Smooth muscle cell (in vitro differentiated cells): ENCODE results near the gene ST3GAL5. TPM values are rescaled to one million over a fixed set of nuclear protein-coding genes. Genes with fewer than 3 reads are reported as not detected.

Experiments
- DNase-seq: peaks from one replicate; lab custom pipeline; 2025; ENCODE audit not compliant: unreplicated experiment; lab: John Stamatoyannopoulos, UW
- H2AFZ ChIP-seq: fragments of 200-600 bp; sonication (generic); 2 replicates; pipeline ENCODE4 v1.6.0; 2016; ENCODE audit warnings: antibody characterized with exemption, low read depth, mild to moderate bottlenecking
- H3F3A ChIP-seq: fragments of 200-600 bp; sonication (generic); 2 replicates; pipeline ENCODE4 v1.6.0; 2017; ENCODE audit warnings: antibody characterized with exemption, low read depth
- H3K27ac ChIP-seq: fragments of 200-600 bp; sonication (generic); 2 replicates; pipeline ENCODE4 v1.5.1; 2016; ENCODE audit warnings: low read depth, mild to moderate bottlenecking
- H3K27me3 ChIP-seq: fragments of 200-600 bp; sonication (generic); 2 replicates; pipeline ENCODE4 v1.6.1; 2016; ENCODE audit warnings: low read depth, mild to moderate bottlenecking
- H3K36me3 ChIP-seq: fragments of 200-600 bp; sonication (generic); 2 replicates; pipeline ENCODE4 v1.5.1; 2016; ENCODE audit warnings: low read depth
- H3K4me1 ChIP-seq: fragments of 200-600 bp; sonication (generic); 2 replicates; pipeline ENCODE4 v1.5.1; 2016; ENCODE audit warnings: low read depth
- H3K4me2 ChIP-seq: fragments of 200-600 bp; sonication (generic); 2 replicates; pipeline ENCODE4 v1.6.0; 2016; ENCODE audit warnings: mild to moderate bottlenecking
- H3K4me3 ChIP-seq: fragments of 200-600 bp; sonication (generic); 2 replicates; pipeline ENCODE4 v1.5.1; 2016; ENCODE audit warnings: mild to moderate bottlenecking
- H3K79me2 ChIP-seq: fragments of 200-600 bp; sonication (generic); 2 replicates; pipeline ENCODE4 v1.6.0; 2016; ENCODE audit warnings: low read depth, mild to moderate bottlenecking
- H3K9ac ChIP-seq: fragments of 200-600 bp; sonication (generic); 2 replicates; pipeline ENCODE4 v1.6.0; 2016; ENCODE audit warnings: low read depth
- H3K9me3 ChIP-seq: fragments of 200-600 bp; sonication (generic); replicated peaks from 2 replicates; pipeline ENCODE4 v1.5.1; 2016; ENCODE audit warnings: low read depth
- H4K20me1 ChIP-seq: fragments of 200-600 bp; sonication (generic); 2 replicates; pipeline ENCODE4 v1.6.0; 2016; ENCODE audit warnings: low read depth
- CTCF ChIP-seq: fragments of 200-600 bp; sonication (generic); IDR thresholded peaks from 2 replicates; pipeline ENCODE4 v1.5.1; 2017; ENCODE audit warnings: borderline replicate concordance, mild to moderate bottlenecking, antibody characterized with exemption; ENCODE audit not compliant: insufficient read depth, poor library complexity, severe bottlenecking
- WGBS: methylation state at CpG from one replicate; pipeline ENCODE4 v1.1.7; 2016; ENCODE audit warnings: low lambda C conversion rate; 5-methylcytosine and 5-hydroxymethylcytosine counted together
- polyA plus RNA-seq: library from polyadenylated mRNA; unstranded; fragments of >200 nt; fragmentation: Nextera tagmentation; extraction: Ambion mirVana; gene quantifications from 2 replicates; pipeline ENCODE4 v1.2.1, GENCODE V29; 2016
- total RNA-seq: library from RNA; depleted of rRNA; stranded (reverse); fragments of >200 nt; gene quantifications from 2 replicates; pipeline ENCODE4 v1.2.3, GENCODE V29; 2014

The ST3GAL5 gene
- total and polyA plus RNA-seq, 2 experiments from 2014 or later = 10.9 to 26.4 TPM

- no peak overlapping the region for H3K27ac ChIP-seq
- peaks cover 5% of the 10 kb centered on the region for H3F3A ChIP-seq
- H3K9ac ChIP-seq = no peak overlapping the region
- no peak overlapping the region for H3K4me3 ChIP-seq
- H4K20me1 ChIP-seq = no peaks in the 10 kb centered on the region
- H2AFZ ChIP-seq = no peak overlapping the region
- H3K36me3 ChIP-seq = no peaks in the 10 kb centered on the region
- no peak for DNase-seq
- no peaks in the 10 kb centered on the region for H3K79me2 ChIP-seq
- no peak overlapping the region for H3K4me2 ChIP-seq
- 94% methylated on average over 3 of the region's 3 CpGs for WGBS
- H3K27me3 ChIP-seq = no peaks in the 10 kb centered on the region
- H3K4me1 ChIP-seq = peaks cover 8% of the 10 kb centered on the region
- H3K9me3 ChIP-seq = no peaks in the 10 kb centered on the region
- no peak for TF ChIP-seq CTCF
These were observed 18.0 kb upstream of the ST3GAL5 start for GRCh38 chr2:85906748-85907147.

DNA sequence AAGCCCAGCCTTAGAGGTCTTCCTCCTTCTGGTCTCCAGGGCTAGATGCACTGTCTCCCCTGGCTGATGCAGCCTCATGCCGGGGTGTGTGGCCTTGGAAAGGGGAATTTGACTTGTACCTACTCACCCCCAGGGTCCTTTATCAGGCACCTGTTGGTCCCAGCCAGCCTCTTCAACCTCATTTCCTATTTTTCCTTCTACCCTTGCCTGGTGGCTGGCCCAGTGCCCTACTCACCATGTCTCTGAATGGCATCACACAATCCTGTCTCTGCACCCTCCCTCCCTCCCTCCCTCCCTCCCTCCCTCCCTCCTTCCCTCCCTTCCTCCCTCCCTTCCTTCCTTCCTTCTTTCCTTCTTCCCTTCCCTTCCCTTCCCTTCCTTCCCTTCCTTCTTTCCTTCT is 17.1 kb upstream of the ST3GAL5 start:
- Histone ChIP-seq H2AFZ (no peak overlapping the region), H3K79me2 (no peaks in the 10 kb centered on the region), H4K20me1 (no peaks in the 10 kb centered on the region), H3K4me1 (peaks cover 8% of the 10 kb centered on the region), H3K4me3 (no peak overlapping the region), H3K27me3 (no peaks in the 10 kb centered on the region), H3F3A (no peaks in the 10 kb centered on the region), H3K36me3 (no peaks in the 10 kb centered on the region), H3K4me2 (no peak overlapping the region), H3K9me3 (no peaks in the 10 kb centered on the region), H3K9ac (no peak overlapping the region), H3K27ac (no peak overlapping the region)
- no peak for DNase-seq
- WGBS = 93% methylated on average over 1 of the region's 1 CpG
- no peak for TF ChIP-seq CTCF

GRCh38 chr2:85905187-85905666 is 16.4 kb upstream of the ST3GAL5 start:
- WGBS = 88% methylated on average over 4 of the region's 4 CpGs
- H2AFZ ChIP-seq = no peak overlapping the region

More at GRCh38 chr2:85905187-85905666, 16.4 kb upstream of the ST3GAL5 start:
- no peak for TF ChIP-seq CTCF
- H3K4me3 ChIP-seq = no peak overlapping the region
- H3K27ac ChIP-seq = no peak overlapping the region
- no peaks in the 10 kb centered on the region for H3K36me3 ChIP-seq
- no peaks in the 10 kb centered on the region for H3K27me3 ChIP-seq
- H3K9me3 ChIP-seq = no peaks in the 10 kb centered on the region
- H3K79me2 ChIP-seq = no peaks in the 10 kb centered on the region
- DNase-seq = no peak
- no peaks in the 10 kb centered on the region for H3F3A ChIP-seq
- H3K4me2 ChIP-seq = no peak overlapping the region
- no peaks in the 10 kb centered on the region for H4K20me1 ChIP-seq
- no peak overlapping the region for H3K9ac ChIP-seq
- peaks cover 8% of the 10 kb centered on the region for H3K4me1 ChIP-seq
